ENCODE results near the gene CDK3. TPM values are rescaled to one million over a fixed set of nuclear protein-coding genes. Genes with fewer than 3 reads are reported as not detected.
"Not testable (repeated sequence)": the region's sequence is repeated elsewhere in the genome, so short reads cannot be mapped to it uniquely, and the experiment has no call there.

CDK3 gene
- 4.1 TPM for polyA plus RNA-seq (2012; ENCODE audit: low read depth, missing spikeins)

DNA sequence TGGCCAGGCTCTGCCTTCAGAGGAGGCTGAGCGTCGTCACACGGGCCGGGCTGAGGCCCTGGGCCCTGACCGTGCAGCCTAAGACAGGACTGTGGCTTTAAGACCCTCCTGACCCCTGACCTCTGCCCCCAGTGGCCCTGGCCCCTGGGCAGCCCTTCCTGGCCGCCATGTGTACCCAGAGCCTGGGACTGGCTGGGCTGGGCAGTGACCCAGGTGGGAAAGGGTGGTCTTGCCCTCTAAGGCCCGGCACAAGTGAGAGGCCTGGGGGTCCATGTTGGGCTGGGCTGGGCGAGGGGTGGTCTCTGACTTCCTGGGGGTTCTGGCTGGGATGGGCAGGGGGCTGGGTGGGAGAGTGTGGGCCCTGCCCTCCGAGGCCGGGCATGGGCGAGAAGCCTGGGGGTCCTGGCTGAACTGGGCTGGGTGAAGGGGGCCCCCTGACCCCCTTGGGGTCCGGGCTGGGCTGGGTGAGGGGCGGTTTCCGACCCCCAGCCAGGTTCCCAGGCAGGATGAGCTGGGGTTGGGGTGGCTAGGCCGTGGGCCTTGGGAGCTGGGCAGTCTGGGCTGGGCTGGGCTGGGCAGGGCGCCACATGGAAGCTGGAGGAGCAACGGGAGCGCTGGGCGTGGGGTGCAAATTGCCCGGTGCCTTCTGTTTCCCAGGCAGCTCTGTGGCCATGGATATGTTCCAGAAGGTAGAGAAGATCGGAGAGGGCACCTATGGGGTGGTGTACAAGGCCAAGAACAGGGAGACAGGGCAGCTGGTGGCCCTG, at the start of gene CDK3:
Gene CDK3, plus strand, starts transcription at position 101 of the 767 bp plus-strand sequence. Its CDS starts 571 bp downstream, at position 672.
- no peak for FAIRE-seq
- TF ChIP-seq POLR2AphosphoS5 (IDR thresholded peaks at IDR 0.05; ENCODE audit: low read depth, low read length) = no peak
- TF ChIP-seq POU2F2 (IDR thresholded peaks at IDR 0.05; ENCODE audit: low read depth, low read length) = no peak
- TF ChIP-seq SPI1 (IDR thresholded peaks at IDR 0.05; ENCODE audit: low read depth, low read length) = no peak
- no peak for TF ChIP-seq POLR2A (IDR thresholded peaks at IDR 0.05; ENCODE audit: low read depth, low read length)
- no peak for TF ChIP-seq PAX5 (IDR thresholded peaks at IDR 0.05; ENCODE audit: insufficient read depth, low read length, severe bottlenecking)
- no peak for TF ChIP-seq TAF1 (IDR thresholded peaks at IDR 0.05; ENCODE audit: low read depth, low read length)
- peak; percentile 15 for DNase-seq (ENCODE audit: insufficient read length, low spot score)

DNA sequence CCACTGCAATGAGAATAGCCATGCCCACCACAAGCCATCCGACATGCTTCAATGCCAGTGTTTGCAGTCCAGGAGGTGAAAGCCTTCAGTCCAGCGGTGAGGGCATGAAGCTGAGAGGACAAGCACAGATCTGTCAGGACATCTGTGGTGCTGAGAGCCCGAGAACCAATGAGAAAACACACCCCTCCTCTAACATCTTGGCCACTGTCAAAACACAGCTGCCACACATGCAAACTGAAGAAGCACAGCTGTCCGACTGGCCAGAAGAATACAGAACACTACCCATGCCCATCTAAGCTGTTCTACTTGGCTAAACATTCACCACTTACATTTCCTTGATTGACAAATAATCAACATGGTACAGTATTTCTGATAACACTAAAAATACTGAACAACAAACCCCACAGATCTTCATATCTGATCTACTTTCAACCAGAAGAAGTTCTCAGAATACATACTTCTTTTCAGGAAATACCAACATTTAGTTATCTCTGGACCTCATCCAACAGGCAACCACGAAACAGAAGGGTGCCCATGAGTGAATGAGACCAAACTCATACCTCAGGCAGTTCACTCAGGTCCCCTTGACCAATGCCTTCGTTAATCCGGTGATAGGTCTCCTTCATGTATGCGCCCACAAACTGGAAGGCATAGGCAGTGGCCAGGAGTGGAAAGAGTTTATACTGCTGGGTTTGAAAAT, 49.6 kb upstream of the CDK3 start:
- no peak for DNase-seq (ENCODE audit: insufficient read length, low spot score)

DNA sequence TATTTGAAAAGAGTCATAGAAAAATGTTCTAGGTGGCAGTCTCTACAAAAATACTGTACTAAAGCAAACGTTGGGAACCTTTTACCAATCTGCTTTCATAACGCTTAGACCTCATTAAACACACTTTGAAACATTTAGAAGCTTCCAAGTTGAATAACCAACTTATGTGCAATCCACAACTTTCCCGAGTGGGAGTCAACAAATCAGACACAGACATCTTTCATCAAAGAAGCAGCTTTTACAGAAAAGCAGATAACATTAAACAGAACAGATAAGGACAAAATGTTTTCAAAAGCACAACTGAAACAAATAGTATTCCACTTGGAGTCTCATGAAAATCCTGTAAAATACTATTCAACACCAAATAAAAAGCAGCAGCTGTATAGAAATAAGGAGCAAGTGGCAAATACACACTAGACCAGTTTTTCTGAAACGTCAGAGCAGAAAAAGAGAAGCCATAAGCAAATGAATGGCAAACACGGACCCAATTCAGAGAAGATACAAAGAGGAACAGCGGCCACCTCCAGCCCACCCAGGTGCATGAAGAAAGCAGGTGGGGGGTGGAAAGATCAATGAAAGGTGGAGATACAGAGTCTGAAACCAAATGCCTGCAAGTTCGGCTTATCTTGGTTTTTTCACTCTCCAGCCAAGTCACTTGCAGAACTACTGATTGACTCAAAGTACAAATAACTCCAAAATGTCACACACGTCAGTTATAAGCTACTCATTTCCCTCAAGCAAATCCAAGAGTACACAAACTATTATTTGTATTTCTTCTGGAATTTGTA, 41.4 kb upstream of the CDK3 start:
- DNase-seq (ENCODE audit: insufficient read length, low spot score) (no peak), FAIRE-seq (no peak)
- TF ChIP-seq POU2F2 (IDR thresholded peaks at IDR 0.05; ENCODE audit: low read depth, low read length) = no peak
- TF ChIP-seq POLR2AphosphoS5 (IDR thresholded peaks at IDR 0.05; ENCODE audit: low read depth, low read length) = no peak
- TF ChIP-seq TAF1 (IDR thresholded peaks at IDR 0.05; ENCODE audit: low read depth, low read length) = no peak
- TF ChIP-seq PAX5 (IDR thresholded peaks at IDR 0.05; ENCODE audit: insufficient read depth, low read length, severe bottlenecking) = no peak
- TF ChIP-seq SPI1 (IDR thresholded peaks at IDR 0.05; ENCODE audit: low read depth, low read length) = no peak
- no peak for TF ChIP-seq POLR2A (IDR thresholded peaks at IDR 0.05; ENCODE audit: low read depth, low read length)

More for the DNA sequence above, 49.6 kb upstream of the CDK3 start:
- TF ChIP-seq SPI1 (IDR thresholded peaks at IDR 0.05; ENCODE audit: low read depth, low read length) (no peak), POLR2A (IDR thresholded peaks at IDR 0.05; ENCODE audit: low read depth, low read length) (no peak), PAX5 (IDR thresholded peaks at IDR 0.05; ENCODE audit: insufficient read depth, low read length, severe bottlenecking) (no peak), POLR2AphosphoS5 (IDR thresholded peaks at IDR 0.05; ENCODE audit: low read depth, low read length) (no peak), POU2F2 (IDR thresholded peaks at IDR 0.05; ENCODE audit: low read depth, low read length) (no peak), TAF1 (IDR thresholded peaks at IDR 0.05; ENCODE audit: low read depth, low read length) (no peak)
- FAIRE-seq = no peak

DNA sequence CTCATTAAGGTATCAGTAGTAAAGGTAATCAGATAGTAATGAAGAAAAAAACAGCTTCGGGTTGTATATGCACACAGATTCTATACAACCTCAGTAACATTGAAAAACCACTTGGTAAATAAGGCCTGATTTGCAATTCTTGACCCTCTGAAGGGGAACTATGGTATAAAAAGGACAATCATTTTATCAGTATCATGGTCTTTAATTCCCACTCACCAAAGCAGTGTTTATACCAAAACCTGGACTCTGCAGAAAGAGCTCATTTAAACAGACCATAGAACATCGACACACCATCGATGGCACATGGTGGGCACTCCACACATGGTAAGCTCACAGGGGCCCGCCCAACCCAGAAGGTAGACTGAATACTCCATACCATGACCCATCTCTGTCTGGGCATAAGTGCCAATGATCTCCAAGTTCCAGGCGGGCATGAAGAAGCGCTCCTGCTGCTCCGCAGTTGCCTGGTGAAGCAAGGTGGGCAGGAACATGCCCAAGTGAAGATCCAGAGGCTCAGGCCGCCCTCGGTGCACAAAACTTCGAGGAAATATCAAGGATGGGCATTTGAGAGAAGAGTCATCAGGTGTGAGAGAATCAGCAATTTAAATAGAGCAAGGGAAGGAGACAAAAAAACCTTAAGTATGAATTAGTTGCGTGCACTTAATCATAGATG, 40.7 kb upstream of the CDK3 start:
- DNase-seq (ENCODE audit: insufficient read length, low spot score) = no peak
- FAIRE-seq = no peak
- TF ChIP-seq PAX5 (IDR thresholded peaks at IDR 0.05; ENCODE audit: insufficient read depth, low read length, severe bottlenecking) (no peak), POLR2AphosphoS5 (IDR thresholded peaks at IDR 0.05; ENCODE audit: low read depth, low read length) (no peak), SPI1 (IDR thresholded peaks at IDR 0.05; ENCODE audit: low read depth, low read length) (no peak), POLR2A (IDR thresholded peaks at IDR 0.05; ENCODE audit: low read depth, low read length) (no peak), TAF1 (IDR thresholded peaks at IDR 0.05; ENCODE audit: low read depth, low read length) (no peak), POU2F2 (IDR thresholded peaks at IDR 0.05; ENCODE audit: low read depth, low read length) (no peak)

DNA sequence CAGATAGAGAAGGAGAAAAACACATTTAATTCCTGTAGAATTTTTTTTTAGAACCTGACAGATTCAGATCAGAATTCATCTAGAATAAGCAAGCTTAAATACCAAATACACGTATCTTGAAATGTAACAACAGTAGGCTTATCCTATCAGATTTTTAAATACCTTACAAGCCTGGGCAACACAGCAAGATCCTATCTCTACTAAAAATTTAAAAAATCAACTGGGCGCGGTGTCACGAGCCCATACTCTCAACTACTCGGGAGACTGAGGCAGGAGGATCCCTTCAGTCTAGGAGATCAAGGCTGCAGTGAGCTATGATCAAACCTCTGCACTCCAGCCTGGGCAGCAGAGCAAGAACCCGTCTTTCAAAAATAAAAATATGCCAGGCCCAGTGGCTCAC, 35.2 kb upstream of the CDK3 start:
- DNase-seq (ENCODE audit: insufficient read length, low spot score) (no peak), FAIRE-seq (no peak)
- TF ChIP-seq TAF1 (IDR thresholded peaks at IDR 0.05; ENCODE audit: low read depth, low read length) = no peak
- no peak for TF ChIP-seq POLR2A (IDR thresholded peaks at IDR 0.05; ENCODE audit: low read depth, low read length)
- no peak for TF ChIP-seq POU2F2 (IDR thresholded peaks at IDR 0.05; ENCODE audit: low read depth, low read length)
- no peak for TF ChIP-seq POLR2AphosphoS5 (IDR thresholded peaks at IDR 0.05; ENCODE audit: low read depth, low read length)
- no peak for TF ChIP-seq PAX5 (IDR thresholded peaks at IDR 0.05; ENCODE audit: insufficient read depth, low read length, severe bottlenecking)
- no peak for TF ChIP-seq SPI1 (IDR thresholded peaks at IDR 0.05; ENCODE audit: low read depth, low read length)

DNA sequence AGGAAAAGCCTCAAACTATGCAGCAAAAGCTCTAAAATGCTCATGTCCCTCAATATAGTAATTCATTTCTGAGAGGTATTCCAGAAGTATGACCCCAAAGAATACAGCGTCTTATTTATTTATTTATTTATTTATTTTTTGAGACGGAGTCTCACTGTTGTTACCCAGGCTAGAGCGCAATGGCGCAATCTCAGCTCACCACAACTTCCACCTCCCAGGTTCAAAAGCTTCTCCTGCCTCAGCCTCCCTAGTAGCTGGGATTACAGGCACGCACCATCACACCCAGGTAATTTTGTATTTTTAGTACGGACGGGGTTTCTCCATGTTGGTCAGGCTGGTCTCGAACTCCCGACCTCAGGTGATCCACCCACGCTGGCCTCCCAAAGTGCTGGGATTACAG, 31.6 kb upstream of the CDK3 start:
- FAIRE-seq; DNase-seq (ENCODE audit: insufficient read length, low spot score): not testable (repeated sequence)

DNA sequence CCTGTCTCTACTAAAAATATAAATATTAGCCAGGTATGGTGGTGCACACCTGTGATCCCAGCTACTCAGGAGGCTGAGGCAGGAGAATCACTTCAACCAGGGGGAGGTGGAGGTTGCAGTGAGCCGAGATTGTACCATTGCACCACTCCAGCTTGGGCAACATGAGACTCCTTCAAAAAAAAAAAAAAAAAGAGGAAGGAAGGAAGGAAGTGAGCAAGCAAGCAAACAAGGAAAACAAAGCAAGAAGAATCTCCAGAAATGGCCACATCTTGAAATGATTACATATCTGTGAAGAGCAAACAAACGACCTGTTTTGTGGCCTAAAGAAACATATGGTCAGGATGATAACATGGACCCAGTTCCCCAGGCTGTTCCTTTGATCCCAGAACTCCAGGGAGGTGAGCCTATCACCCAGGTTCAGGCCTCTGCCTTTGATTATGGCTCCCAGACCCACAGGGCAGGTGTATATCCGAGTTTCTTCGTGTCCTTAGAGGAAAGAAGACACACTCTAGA, 30.6 kb upstream of the CDK3 start:
- DNase-seq (ENCODE audit: insufficient read length, low spot score) = no peak
- TF ChIP-seq POLR2AphosphoS5 (IDR thresholded peaks at IDR 0.05; ENCODE audit: low read depth, low read length) (no peak), SPI1 (IDR thresholded peaks at IDR 0.05; ENCODE audit: low read depth, low read length) (no peak), POU2F2 (IDR thresholded peaks at IDR 0.05; ENCODE audit: low read depth, low read length) (no peak), POLR2A (IDR thresholded peaks at IDR 0.05; ENCODE audit: low read depth, low read length) (no peak), PAX5 (IDR thresholded peaks at IDR 0.05; ENCODE audit: insufficient read depth, low read length, severe bottlenecking) (no peak), TAF1 (IDR thresholded peaks at IDR 0.05; ENCODE audit: low read depth, low read length) (no peak)
- FAIRE-seq = no peak

DNA sequence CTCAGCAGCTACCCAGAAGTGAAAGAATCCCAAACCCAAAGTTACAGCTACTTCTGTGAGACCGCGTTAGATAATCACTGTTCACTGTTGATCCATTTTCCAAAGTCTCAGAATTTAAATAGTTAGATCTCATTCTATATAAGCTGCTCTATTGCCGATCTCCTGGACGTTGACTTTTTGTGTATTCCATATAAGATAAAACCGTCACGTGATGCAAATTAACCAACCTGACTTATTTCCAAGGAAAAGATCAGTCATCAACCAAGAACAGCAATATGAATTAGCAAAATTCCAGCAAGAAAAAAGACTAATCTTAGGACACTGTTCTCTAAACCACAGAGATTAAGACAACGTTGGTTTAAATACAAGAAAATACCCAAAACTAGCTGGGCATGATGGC, 30.0 kb upstream of the CDK3 start:
- no peak for FAIRE-seq
- TF ChIP-seq PAX5 (IDR thresholded peaks at IDR 0.05; ENCODE audit: insufficient read depth, low read length, severe bottlenecking) (no peak), POU2F2 (IDR thresholded peaks at IDR 0.05; ENCODE audit: low read depth, low read length) (no peak), POLR2A (IDR thresholded peaks at IDR 0.05; ENCODE audit: low read depth, low read length) (no peak), TAF1 (IDR thresholded peaks at IDR 0.05; ENCODE audit: low read depth, low read length) (no peak), POLR2AphosphoS5 (IDR thresholded peaks at IDR 0.05; ENCODE audit: low read depth, low read length) (no peak), SPI1 (IDR thresholded peaks at IDR 0.05; ENCODE audit: low read depth, low read length) (no peak)

DNA sequence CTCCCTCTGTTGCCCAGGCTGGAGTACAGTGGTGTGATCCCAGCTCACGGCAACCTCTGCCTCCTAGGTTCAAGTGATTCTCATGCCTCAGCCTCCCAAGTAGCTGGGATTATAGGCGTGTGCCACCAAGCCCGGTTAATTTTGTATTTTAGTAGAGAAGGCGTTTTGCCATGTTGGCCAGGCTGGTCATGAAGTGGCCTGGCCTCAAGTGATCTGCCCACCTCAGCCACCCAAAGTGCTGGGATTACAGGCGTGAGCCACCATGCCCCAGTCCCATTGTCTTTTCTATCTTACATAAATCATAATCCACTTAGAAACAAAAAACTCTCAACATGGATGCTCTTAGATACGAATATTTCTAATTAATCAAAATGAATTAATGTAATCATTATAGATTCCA, 25.5 kb upstream of the CDK3 start:
- FAIRE-seq; DNase-seq (ENCODE audit: insufficient read length, low spot score): not testable (repeated sequence)

More for the DNA sequence above, 30.0 kb upstream of the CDK3 start:
- DNase-seq (ENCODE audit: insufficient read length, low spot score) = no peak
